H1 (cell line): Measurements from ENCODE around the gene ATE1. TPM values are rescaled to one million over a fixed set of nuclear protein-coding genes. Genes with fewer than 3 reads are reported as not detected.

Source experiments
- TAF1 ChIP-seq: IDR thresholded peaks from 2 replicates; pipeline ENCODE4 v1.6.1; 2011; ENCODE audit warnings: mild to moderate bottlenecking, low read depth, low read length
- polyA plus RNA-seq, 7 experiments: library from polyadenylated mRNA; depleted of rRNA in 3 of 7; stranded (reverse) in 5 of 7; unstranded in 2 of 7; fragments of >200 nt in 5 of 7; fragments of 200-250 nt in 2 of 7; gene quantifications; 1 replicate in 5 of 7; 2 replicates in 1 of 7; 4 replicates in 1 of 7; pipeline versions ENCODE4 v1.2.1 to v1.2.3, GENCODE V29; 2011 to 2013; ENCODE audit warnings: missing spikeins in 2 of 7, mixed read lengths in 2 of 7
- total RNA-seq: library from RNA; stranded (reverse); fragmentation: NEBNext Ultra II Directional; extraction: Animal tissue kit (Norgen Biotek cat#: 25700); gene quantifications from 2 replicates; pipeline ENCODE4 v1.2.1, GENCODE V29; 2021

The ATE1 gene
- total and polyA plus RNA-seq, 2 of the 8 experiments (the other 6 are each of a cell fraction or from before 2014, with no cell fraction given) = 8.8 to 26.9 TPM

GRCh38 chr10:121835376-121835775 is 92.5 kb downstream of the ATE1 start (continued):
- no peak for TF ChIP-seq TAF1
- TF ChIP-seq, all 59 proteins: peak for 0
